Measurements from ENCODE around the gene TRPM3. TPM values are rescaled to one million over a fixed set of nuclear protein-coding genes. Genes with fewer than 3 reads are reported as not detected.
A peak's percentile ranks its signal among the peaks of the same experiment; 100 is the strongest.

TRPM3 gene
- total RNA-seq, 4 donors from 2014 or later: 2.4 to 11.1 (median 5.6) TPM

GRCh38 chr9:70581214-70581954 is 540.0 kb downstream of the TRPM3 start:
- WGBS, 2 donors: 77 to 85% methylated on average over 7 of the region's 7 CpGs
- no peak overlapping the region for H3K4me3 ChIP-seq (replicated peaks in 1 of 3)
- intact Hi-C loops (cut with DNase I): no loop called here

GRCh38 chr9:70580606-70581195 is 540.7 kb downstream of the TRPM3 start:
- no peaks in the 10 kb centered on the region for H3K27me3 ChIP-seq
- H3K27ac ChIP-seq: no peak overlapping the region
- H3K4me3 ChIP-seq (replicated peaks in 1 of 3): no peak overlapping the region
- H3K36me3 ChIP-seq: no peaks in the 10 kb centered on the region
- no peaks in the 10 kb centered on the region for H3K9me3 ChIP-seq
- intact Hi-C loops (cut with DNase I): no loop called here
- no peak for DNase-seq
- 84 to 91% methylated on average over 3 of the region's 4 CpGs for WGBS, 2 donors
- TF ChIP-seq POLR2A (IDR thresholded peaks at IDR 0.05) (no peak), CTCF (IDR thresholded peaks at IDR 0.05) (no peak)
- H3K4me1 ChIP-seq: peaks cover 0 to 6% of the 10 kb centered on the region in 2 donors

More at GRCh38 chr9:70581214-70581954, 540.0 kb downstream of the TRPM3 start:
- H3K27ac ChIP-seq: no peak overlapping the region
- no peaks in the 10 kb centered on the region for H3K36me3 ChIP-seq
- H3K9me3 ChIP-seq: no peaks in the 10 kb centered on the region
- H3K4me1 ChIP-seq: peaks cover 0 to 7% of the 10 kb centered on the region in 2 donors
- DNase-seq: no peak
- TF ChIP-seq POLR2A (IDR thresholded peaks at IDR 0.05): no peak
- TF ChIP-seq CTCF (IDR thresholded peaks at IDR 0.05): no peak
- no peaks in the 10 kb centered on the region for H3K27me3 ChIP-seq

GRCh38 chr9:70579686-70580085 is 541.7 kb downstream of the TRPM3 start:
- Histone ChIP-seq H3K9me3 (no peaks in the 10 kb centered on the region), H3K36me3 (no peaks in the 10 kb centered on the region), H3K27me3 (no peaks in the 10 kb centered on the region), H3K4me3 (replicated peaks in 1 of 3) (no peak overlapping the region), H3K27ac (no peak overlapping the region), H3K4me1 (peaks cover 0 to 6% of the 10 kb centered on the region in 2 donors)
- 68 to 73% methylated on average over 7 of the region's 7 CpGs for WGBS, 2 donors
- intact Hi-C loops (cut with DNase I): no loop called here
- no peak for DNase-seq
- no peak for TF ChIP-seq CTCF (IDR thresholded peaks at IDR 0.05)
- no peak for TF ChIP-seq POLR2A (IDR thresholded peaks at IDR 0.05)

GRCh38 chr9:70578720-70579119 is 542.7 kb downstream of the TRPM3 start:
- H3K4me1 ChIP-seq: peaks cover 0 to 12% of the 10 kb centered on the region in 2 donors
- DNase-seq: no peak
- H3K27me3 ChIP-seq: no peaks in the 10 kb centered on the region
- no peaks in the 10 kb centered on the region for H3K9me3 ChIP-seq
- WGBS, 2 donors: 93 to 100% methylated on average over 1 of the region's 1 CpG
- H3K4me3 ChIP-seq (replicated peaks in 1 of 3): no peak overlapping the region
- H3K27ac ChIP-seq: no peak overlapping the region
- TF ChIP-seq CTCF (IDR thresholded peaks at IDR 0.05): no peak
- no peak for TF ChIP-seq POLR2A (IDR thresholded peaks at IDR 0.05)
- no peaks in the 10 kb centered on the region for H3K36me3 ChIP-seq
- intact Hi-C loops (cut with DNase I): no loop called here

GRCh38 chr9:70577671-70578070 is 543.8 kb downstream of the TRPM3 start:
- no peaks in the 10 kb centered on the region for H3K9me3 ChIP-seq
- peaks cover 0 to 18% of the 10 kb centered on the region in 2 donors for H3K4me1 ChIP-seq
- no peak overlapping the region for H3K4me3 ChIP-seq (replicated peaks in 1 of 3)
- no peak for TF ChIP-seq POLR2A (IDR thresholded peaks at IDR 0.05)
- no peak for TF ChIP-seq CTCF (IDR thresholded peaks at IDR 0.05)
- intact Hi-C loops (cut with DNase I): no loop called here
- DNase-seq: no peak
- H3K27ac ChIP-seq: peak overlapping the region in 1 of 3 donors; percentile 7
- WGBS, 2 donors: 89% methylated on average over 5 of the region's 5 CpGs
- no peaks in the 10 kb centered on the region for H3K27me3 ChIP-seq
- H3K36me3 ChIP-seq: no peaks in the 10 kb centered on the region
